IgD-negative memory B cell (primary cell): Measurements from ENCODE around the gene SYPL1. TPM values are rescaled to one million over a fixed set of nuclear protein-coding genes. Genes with fewer than 3 reads are reported as not detected.
"Not testable (repeated sequence)": the region's sequence is repeated elsewhere in the genome, so short reads cannot be mapped to it uniquely, and the experiment has no call there.

ENCODE experiments used
- H3K27ac Mint-ChIP-seq, 3 donors: one replicate each; pipeline ENCODE4 v1.8.0; 2020 to 2022; ENCODE audit warnings: mild to moderate bottlenecking in 3 of 3, mixed read lengths in 3 of 3, moderate library complexity in 1 of 3
- H3K27me3 Mint-ChIP-seq: one replicate; pipeline ENCODE4 v1.8.0; 2021; ENCODE audit warnings: mixed read lengths
- H3K36me3 Mint-ChIP-seq: one replicate; pipeline ENCODE4 v1.8.0; 2020; ENCODE audit warnings: mild to moderate bottlenecking, mixed read lengths
- H3K4me1 Mint-ChIP-seq, 3 donors: one replicate each; pipeline ENCODE4 v1.8.0; 2020 to 2022; ENCODE audit warnings: mixed read lengths in 3 of 3, mild to moderate bottlenecking in 1 of 3
- H3K4me3 Mint-ChIP-seq, 4 donors: one replicate each; pipeline ENCODE4 v1.8.0; 2020 to 2022; ENCODE audit warnings: mild to moderate bottlenecking in 4 of 4, mixed read lengths in 4 of 4, moderate library complexity in 3 of 4
- H3K9me3 Mint-ChIP-seq, 3 donors: one replicate each; pipeline ENCODE4 v1.8.0; 2020 to 2021; ENCODE audit warnings: mixed read lengths in 3 of 3, mild to moderate bottlenecking in 1 of 3
- polyA plus RNA-seq: library from polyadenylated mRNA; unstranded; fragments of 300-500 nt; fragmentation: Illumina TruSeq; gene quantifications from one replicate; pipeline ENCODE4 v1.2.3, GENCODE V29; 2021

The SYPL1 gene
- 200 TPM for polyA plus RNA-seq

GRCh38 chr7:106112118-106112971 is at the start of gene SYPL1:
Gene SYPL1, minus strand, starts transcription at chr7:106112312. Its CDS starts 104 bp downstream, at chr7:106112208.
- Mint-ChIP-seq H3K27ac (peak within 1 kb of the TSS; percentile 96 to 99 (median 98)), H3K9me3 (no peaks in the 10 kb centered on the region), H3K27me3 (no peaks in the 10 kb centered on the region), H3K4me3 (peak within 1 kb of the TSS; percentile 90 to 97 (median 93)), H3K4me1 (peaks cover 52 to 60% (median 59%) of the 10 kb centered on the region in 3 donors), H3K36me3 (peaks cover 2% of the 10 kb centered on the region)

- Mint-ChIP-seq H3K4me3 (peak overlapping the region in 2 of 4 donors; percentile 38 to 78), H3K9me3 (no peaks in the 10 kb centered on the region), H3K4me1 (peaks cover 33 to 36% (median 36%) of the 10 kb centered on the region in 3 donors), H3K36me3 (peaks cover 2% of the 10 kb centered on the region), H3K27ac (peak overlapping the region in 1 of 3 donors; percentile 6), H3K27me3 (no peaks in the 10 kb centered on the region)
Measured at GRCh38 chr7:106155027-106155426, 42.9 kb upstream of the SYPL1 start.

GRCh38 chr7:106153891-106154449 is 41.9 kb upstream of the SYPL1 start:
- no peak overlapping the region for H3K27ac Mint-ChIP-seq
- H3K4me1 Mint-ChIP-seq, result peaks cover 33 to 36% (median 36%) of the 10 kb centered on the region in 3 donors
- H3K27me3 Mint-ChIP-seq, result no peaks in the 10 kb centered on the region
- peak overlapping the region in 3 of 4 donors; percentile 25 to 93 (median 93) for H3K4me3 Mint-ChIP-seq
- H3K36me3 Mint-ChIP-seq, result peaks cover 4% of the 10 kb centered on the region
- no peaks in the 10 kb centered on the region for H3K9me3 Mint-ChIP-seq

- Mint-ChIP-seq H3K27ac (no peak overlapping the region), H3K4me1 (peaks cover 34 to 42% (median 36%) of the 10 kb centered on the region in 3 donors)
Measured at GRCh38 chr7:106152313-106152665, 40.2 kb upstream of the SYPL1 start.

GRCh38 chr7:106151459-106152312 is 39.6 kb upstream of the SYPL1 start:
- Mint-ChIP-seq H3K9me3 (no peaks in the 10 kb centered on the region), H3K4me1 (peaks cover 33 to 42% (median 36%) of the 10 kb centered on the region in 3 donors), H3K36me3 (peaks cover 4% of the 10 kb centered on the region), H3K4me3 (peak overlapping the region in 1 of 4 donors; percentile 56), H3K27me3 (no peaks in the 10 kb centered on the region), H3K27ac (no peak overlapping the region)

More at GRCh38 chr7:106152313-106152665, 40.2 kb upstream of the SYPL1 start:
- Mint-ChIP-seq H3K27me3 (no peaks in the 10 kb centered on the region), H3K9me3 (no peaks in the 10 kb centered on the region), H3K36me3 (peaks cover 4% of the 10 kb centered on the region), H3K4me3 (no peak overlapping the region)

- Mint-ChIP-seq H3K36me3 (no peaks in the 10 kb centered on the region), H3K27ac (no peak overlapping the region), H3K27me3 (no peaks in the 10 kb centered on the region), H3K4me1 (peaks cover 3 to 11% (median 6%) of the 10 kb centered on the region in 3 donors), H3K9me3 (peaks cover 0 to 5% (median 0%) of the 10 kb centered on the region in 3 donors), H3K4me3 (no peak overlapping the region)
Measured at GRCh38 chr7:106143711-106144337, 31.7 kb upstream of the SYPL1 start.

GRCh38 chr7:106142136-106142535 is 30.0 kb upstream of the SYPL1 start:
- peaks cover 0 to 11% (median 2%) of the 10 kb centered on the region in 3 donors for H3K4me1 Mint-ChIP-seq
- H3K4me3 Mint-ChIP-seq, result no peak overlapping the region
- peaks cover 0 to 5% (median 0%) of the 10 kb centered on the region in 3 donors for H3K9me3 Mint-ChIP-seq
- no peaks in the 10 kb centered on the region for H3K27me3 Mint-ChIP-seq
- peak overlapping the region in 1 of 3 donors; percentile 78 for H3K27ac Mint-ChIP-seq
- H3K36me3 Mint-ChIP-seq, result no peaks in the 10 kb centered on the region

- H3K36me3 Mint-ChIP-seq, result no peaks in the 10 kb centered on the region
- H3K4me3 Mint-ChIP-seq, result no peak overlapping the region
- peaks cover 0 to 11% (median 4%) of the 10 kb centered on the region in 3 donors for H3K4me1 Mint-ChIP-seq
- H3K9me3 Mint-ChIP-seq, result peaks cover 0 to 5% (median 0%) of the 10 kb centered on the region in 3 donors
- H3K27me3 Mint-ChIP-seq, result no peaks in the 10 kb centered on the region
- no peak overlapping the region for H3K27ac Mint-ChIP-seq
Measured at GRCh38 chr7:106140406-106141173, 28.5 kb upstream of the SYPL1 start.

- H3K27ac Mint-ChIP-seq, result peak overlapping the region in 1 of 3 donors; percentile 39
- peaks cover 0 to 11% (median 4%) of the 10 kb centered on the region in 3 donors for H3K4me1 Mint-ChIP-seq
- no peaks in the 10 kb centered on the region for H3K27me3 Mint-ChIP-seq
- H3K4me3 Mint-ChIP-seq, result no peak overlapping the region
- H3K36me3 Mint-ChIP-seq, result no peaks in the 10 kb centered on the region
- H3K9me3 Mint-ChIP-seq, result peaks cover 0 to 5% (median 0%) of the 10 kb centered on the region in 3 donors
Measured at GRCh38 chr7:106139265-106140251, 27.4 kb upstream of the SYPL1 start.

GRCh38 chr7:106138776-106139175 is 26.7 kb upstream of the SYPL1 start:
- Mint-ChIP-seq H3K9me3 (peaks cover 0 to 5% (median 0%) of the 10 kb centered on the region in 3 donors), H3K27ac (peak overlapping the region in 1 of 3 donors; percentile 5), H3K4me1 (peaks cover 0 to 8% (median 4%) of the 10 kb centered on the region in 3 donors), H3K36me3 (no peaks in the 10 kb centered on the region), H3K27me3 (no peaks in the 10 kb centered on the region), H3K4me3 (no peak overlapping the region)

- H3K9me3 Mint-ChIP-seq, H3K4me1 Mint-ChIP-seq, H3K27ac Mint-ChIP-seq, H3K27me3 Mint-ChIP-seq, H3K4me3 Mint-ChIP-seq, H3K36me3 Mint-ChIP-seq: not testable (repeated sequence)
Measured at GRCh38 chr7:106138181-106138580, 26.1 kb upstream of the SYPL1 start.

- Mint-ChIP-seq H3K4me1 (peaks cover 0 to 3% (median 2%) of the 10 kb centered on the region in 3 donors), H3K4me3 (no peak overlapping the region), H3K27me3 (no peaks in the 10 kb centered on the region), H3K27ac (no peak overlapping the region), H3K9me3 (peaks cover 0 to 1% (median 0%) of the 10 kb centered on the region in 3 donors), H3K36me3 (no peaks in the 10 kb centered on the region)
Measured at GRCh38 chr7:106134241-106134640, 22.1 kb upstream of the SYPL1 start.

GRCh38 chr7:106129291-106129690 is 17.2 kb upstream of the SYPL1 start:
- Mint-ChIP-seq H3K27ac (no peak overlapping the region), H3K4me1 (peaks cover 6 to 8% (median 7%) of the 10 kb centered on the region in 3 donors), H3K9me3 (peaks cover 0 to 1% (median 0%) of the 10 kb centered on the region in 3 donors), H3K27me3 (no peaks in the 10 kb centered on the region), H3K36me3 (peaks cover 2% of the 10 kb centered on the region), H3K4me3 (no peak overlapping the region)
